ENCODE data around the gene SGK1.
A peak's percentile ranks its signal among the peaks of the same experiment; 100 is the strongest.

SGK1 gene

DNA sequence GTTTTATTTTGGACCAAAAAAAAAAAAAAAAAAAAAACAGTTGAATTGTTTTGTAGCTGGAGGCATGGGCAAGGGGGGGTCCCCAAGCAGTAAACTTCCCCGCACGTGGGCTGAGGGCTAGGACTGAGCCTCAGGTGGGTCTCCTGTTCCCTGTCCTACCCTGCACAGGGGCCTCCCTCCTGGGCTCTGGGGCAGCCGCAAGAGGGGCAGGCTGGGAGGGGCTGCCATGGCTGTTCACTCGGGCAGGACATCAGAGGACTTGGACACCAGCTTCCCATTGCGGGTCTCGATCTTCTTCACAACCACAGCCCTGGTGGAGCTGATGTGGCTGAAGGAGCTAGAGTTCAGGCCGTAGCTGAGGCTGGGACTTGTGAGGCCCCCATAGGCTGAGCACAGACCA, 21.1 kb downstream of the SGK1 start:
- DNase-seq (ENCODE audit: extremely low spot score), result no peak
- TF ChIP-seq L3MBTL2 (conservative IDR thresholded peaks at IDR 0.05), result no peak
- TF ChIP-seq ZNF384 (IDR thresholded peaks at IDR 0.05), result no peak
- TF ChIP-seq HDGF (IDR thresholded peaks at IDR 0.05; ENCODE audit: borderline replicate concordance), result no peak
- no peak for TF ChIP-seq ARNT (IDR thresholded peaks at IDR 0.05)
- no peak for TF ChIP-seq NFRKB (IDR thresholded peaks at IDR 0.05)
- no peak for TF ChIP-seq FOXM1 (IDR thresholded peaks at IDR 0.05; ENCODE audit: borderline replicate concordance)
- no peak for TF ChIP-seq SUZ12 (IDR thresholded peaks at IDR 0.05)
- no peak for TF ChIP-seq CTBP1 (IDR thresholded peaks at IDR 0.05; ENCODE audit: borderline replicate concordance)
- TF ChIP-seq, protein P1, sequence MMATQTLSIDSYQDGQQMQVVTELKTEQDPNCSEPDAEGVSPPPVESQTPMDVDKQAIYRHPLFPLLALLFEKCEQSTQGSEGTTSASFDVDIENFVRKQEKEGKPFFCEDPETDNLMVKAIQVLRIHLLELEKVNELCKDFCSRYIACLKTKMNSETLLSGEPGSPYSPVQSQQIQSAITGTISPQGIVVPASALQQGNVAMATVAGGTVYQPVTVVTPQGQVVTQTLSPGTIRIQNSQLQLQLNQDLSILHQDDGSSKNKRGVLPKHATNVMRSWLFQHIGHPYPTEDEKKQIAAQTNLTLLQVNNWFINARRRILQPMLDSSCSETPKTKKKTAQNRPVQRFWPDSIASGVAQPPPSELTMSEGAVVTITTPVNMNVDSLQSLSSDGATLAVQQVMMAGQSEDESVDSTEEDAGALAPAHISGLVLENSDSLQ (IDR thresholded peaks at IDR 0.05), result no peak
- TF ChIP-seq SP1 (IDR thresholded peaks at IDR 0.05), result no peak
- TF ChIP-seq FOXK2 (IDR thresholded peaks at IDR 0.05), result no peak
- no peak for TF ChIP-seq BHLHE40 (IDR thresholded peaks at IDR 0.05; ENCODE audit: borderline replicate concordance)
- TF ChIP-seq FOXA1 (IDR thresholded peaks at IDR 0.05), result no peak
- TF ChIP-seq LEF1 (IDR thresholded peaks at IDR 0.05; ENCODE audit: borderline replicate concordance), result no peak
- CTCF ChIA-PET, result no interaction called here
- POLR2A ChIA-PET, result no interaction called here

GRCh38 chr6:134295953-134296553, 21.9 kb downstream of the SGK1 start:
- ChIA-PET CTCF (no interaction called here), POLR2A (no interaction called here)
- DNase-seq (ENCODE audit: extremely low spot score), result no peak
- TF ChIP-seq FOXA1 (IDR thresholded peaks at IDR 0.05) (no peak), NFRKB (IDR thresholded peaks at IDR 0.05) (no peak), SUZ12 (IDR thresholded peaks at IDR 0.05) (no peak), L3MBTL2 (conservative IDR thresholded peaks at IDR 0.05) (no peak), SP1 (IDR thresholded peaks at IDR 0.05) (no peak), HDGF (IDR thresholded peaks at IDR 0.05; ENCODE audit: borderline replicate concordance) (no peak), ELF4 (IDR thresholded peaks at IDR 0.05) (no peak), ZNF384 (IDR thresholded peaks at IDR 0.05) (no peak), FOXM1 (IDR thresholded peaks at IDR 0.05; ENCODE audit: borderline replicate concordance) (no peak), ARNT (IDR thresholded peaks at IDR 0.05) (no peak), FOXK2 (IDR thresholded peaks at IDR 0.05) (no peak), TARDBP (IDR thresholded peaks at IDR 0.05) (no peak), BHLHE40 (IDR thresholded peaks at IDR 0.05; ENCODE audit: borderline replicate concordance) (no peak), CTBP1 (IDR thresholded peaks at IDR 0.05; ENCODE audit: borderline replicate concordance) (no peak), LEF1 (IDR thresholded peaks at IDR 0.05; ENCODE audit: borderline replicate concordance) (no peak)
- TF ChIP-seq, protein P1 (IDR thresholded peaks at IDR 0.05), result no peak

DNA sequence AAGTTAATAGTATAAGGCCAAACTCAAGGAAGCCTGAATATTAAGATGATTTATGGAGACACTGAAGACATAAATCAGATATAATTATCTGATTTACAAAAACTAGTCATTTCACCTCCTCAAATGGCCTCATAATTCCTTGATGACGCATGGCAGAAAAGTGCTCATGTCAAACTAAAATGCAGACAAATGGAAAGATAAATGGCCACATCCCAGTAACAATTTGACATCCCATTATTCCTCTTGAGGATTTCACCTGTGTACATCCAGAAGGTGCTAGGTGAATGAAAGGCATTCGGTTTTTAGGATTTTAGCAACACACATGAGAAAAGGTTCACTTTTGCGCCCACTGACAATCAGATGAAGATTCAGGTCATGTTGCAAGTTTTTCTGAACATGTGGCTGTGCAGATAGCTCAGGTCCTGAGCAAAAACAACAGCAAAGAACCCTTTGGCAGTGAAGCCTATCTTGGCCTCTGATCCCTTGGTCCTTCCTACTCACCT, 24.2 kb downstream of the SGK1 start:
- TF ChIP-seq, protein P1 (IDR thresholded peaks at IDR 0.05), result peak; percentile 71
- no peak for TF ChIP-seq ELF4 (IDR thresholded peaks at IDR 0.05)
- POLR2A ChIA-PET, result no interaction called here
- no peak for DNase-seq (ENCODE audit: extremely low spot score)

DNA sequence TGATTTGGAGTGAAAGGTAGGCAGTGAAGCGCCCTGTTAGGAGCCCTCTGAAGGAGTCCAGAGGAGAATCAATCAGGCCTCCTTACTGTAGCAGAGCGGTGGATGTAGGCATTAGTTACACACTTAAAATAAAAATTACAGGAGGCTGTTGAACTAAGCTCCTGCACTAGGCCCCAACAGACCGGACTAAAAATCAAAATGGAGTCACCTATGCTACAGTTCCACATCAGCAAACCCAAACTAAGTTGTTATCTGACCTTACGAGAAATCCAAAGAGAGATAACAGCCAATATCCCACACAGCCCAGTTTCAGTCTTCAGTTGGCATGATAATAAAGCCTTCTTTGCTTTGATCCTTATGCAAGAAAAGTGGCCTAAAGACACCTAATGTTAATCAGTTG, 26.8 kb downstream of the SGK1 start:
- DNase-seq (ENCODE audit: extremely low spot score), result no peak
- ChIA-PET CTCF (no interaction called here), POLR2A (no interaction called here)
- TF ChIP-seq NFRKB (IDR thresholded peaks at IDR 0.05) (no peak), ZNF384 (IDR thresholded peaks at IDR 0.05) (no peak)

More for the DNA sequence above, 24.2 kb downstream of the SGK1 start:
- CTCF ChIA-PET, result no interaction called here

GRCh38 chr6:134289204-134289575, 28.7 kb downstream of the SGK1 start:
- CTCF ChIA-PET, result no interaction called here
- TF ChIP-seq NFRKB (IDR thresholded peaks at IDR 0.05), result no peak
- no peak for TF ChIP-seq SUZ12 (IDR thresholded peaks at IDR 0.05)
- TF ChIP-seq CTBP1 (IDR thresholded peaks at IDR 0.05; ENCODE audit: borderline replicate concordance), result no peak
- TF ChIP-seq BHLHE40 (IDR thresholded peaks at IDR 0.05; ENCODE audit: borderline replicate concordance), result no peak
- no peak for TF ChIP-seq HDGF (IDR thresholded peaks at IDR 0.05; ENCODE audit: borderline replicate concordance)
- no peak for TF ChIP-seq TARDBP (IDR thresholded peaks at IDR 0.05)
- TF ChIP-seq ZNF384 (IDR thresholded peaks at IDR 0.05), result no peak
- TF ChIP-seq L3MBTL2 (conservative IDR thresholded peaks at IDR 0.05), result no peak
- TF ChIP-seq LEF1 (IDR thresholded peaks at IDR 0.05; ENCODE audit: borderline replicate concordance), result no peak
- no peak for TF ChIP-seq ELF4 (IDR thresholded peaks at IDR 0.05)
- TF ChIP-seq ARNT (IDR thresholded peaks at IDR 0.05), result no peak
- TF ChIP-seq, protein P1 (IDR thresholded peaks at IDR 0.05), result no peak
- no peak for TF ChIP-seq SP1 (IDR thresholded peaks at IDR 0.05)
- no peak for TF ChIP-seq FOXK2 (IDR thresholded peaks at IDR 0.05)
- TF ChIP-seq FOXA1 (IDR thresholded peaks at IDR 0.05), result no peak
- no peak for TF ChIP-seq FOXM1 (IDR thresholded peaks at IDR 0.05; ENCODE audit: borderline replicate concordance)
- DNase-seq (ENCODE audit: extremely low spot score), result no peak
- POLR2A ChIA-PET, result no interaction called here

Data from HEK293T (cell line).